Activated T-helper 2 cell treated with anti-CD3 and anti-CD28 coated beads, Interferon-gamma antibody, Interleukin-2, Interleukin-4, amounts not matched to agents 10 μg/mL and 5 μg/mL and 100 μg/mL, durations not matched to agents 14 hours and 24 hours and 36 hours (primary cell): Measurements from ENCODE around the gene WWC2. TPM values are rescaled to one million over a fixed set of nuclear protein-coding genes. Genes with fewer than 3 reads are reported as not detected.

Source experiments
- DNase-seq: peaks from one replicate; pipeline ENCODE4 v3.0.0; 2021; ENCODE audit warnings: low spot score
- H3K27ac Mint-ChIP-seq: one replicate; pipeline ENCODE4 v1.8.0; 2021; ENCODE audit warnings: mixed read lengths
- H3K27me3 Mint-ChIP-seq: one replicate; pipeline ENCODE4 v1.8.0; 2021; ENCODE audit warnings: low read depth, mixed read lengths
- H3K36me3 Mint-ChIP-seq: one replicate; pipeline ENCODE4 v1.8.0; 2021; ENCODE audit warnings: low read depth, mixed read lengths
- H3K4me1 Mint-ChIP-seq: one replicate; pipeline ENCODE4 v1.8.0; 2021; ENCODE audit warnings: low read depth, mixed read lengths
- H3K4me3 Mint-ChIP-seq: one replicate; pipeline ENCODE4 v1.8.0; 2021; ENCODE audit warnings: low read depth, mild to moderate bottlenecking, moderate library complexity, mixed read lengths
- H3K9me3 Mint-ChIP-seq: one replicate; pipeline ENCODE4 v1.8.0; 2021; ENCODE audit warnings: mixed read lengths
- intact Hi-C: fragments of 100-400 bp; cut with micrococcal nuclease; formaldehyde crosslinking; loops from one replicate; pipeline ENCODE4 v1.15.1; 2023
- total RNA-seq: library from RNA; stranded (reverse); gene quantifications from 2 replicates; pipeline ENCODE4 v1.2.3, GENCODE V29; 2022

The WWC2 gene
- total RNA-seq: 0.50 and 0.55 TPM in 2 replicates

DNA sequence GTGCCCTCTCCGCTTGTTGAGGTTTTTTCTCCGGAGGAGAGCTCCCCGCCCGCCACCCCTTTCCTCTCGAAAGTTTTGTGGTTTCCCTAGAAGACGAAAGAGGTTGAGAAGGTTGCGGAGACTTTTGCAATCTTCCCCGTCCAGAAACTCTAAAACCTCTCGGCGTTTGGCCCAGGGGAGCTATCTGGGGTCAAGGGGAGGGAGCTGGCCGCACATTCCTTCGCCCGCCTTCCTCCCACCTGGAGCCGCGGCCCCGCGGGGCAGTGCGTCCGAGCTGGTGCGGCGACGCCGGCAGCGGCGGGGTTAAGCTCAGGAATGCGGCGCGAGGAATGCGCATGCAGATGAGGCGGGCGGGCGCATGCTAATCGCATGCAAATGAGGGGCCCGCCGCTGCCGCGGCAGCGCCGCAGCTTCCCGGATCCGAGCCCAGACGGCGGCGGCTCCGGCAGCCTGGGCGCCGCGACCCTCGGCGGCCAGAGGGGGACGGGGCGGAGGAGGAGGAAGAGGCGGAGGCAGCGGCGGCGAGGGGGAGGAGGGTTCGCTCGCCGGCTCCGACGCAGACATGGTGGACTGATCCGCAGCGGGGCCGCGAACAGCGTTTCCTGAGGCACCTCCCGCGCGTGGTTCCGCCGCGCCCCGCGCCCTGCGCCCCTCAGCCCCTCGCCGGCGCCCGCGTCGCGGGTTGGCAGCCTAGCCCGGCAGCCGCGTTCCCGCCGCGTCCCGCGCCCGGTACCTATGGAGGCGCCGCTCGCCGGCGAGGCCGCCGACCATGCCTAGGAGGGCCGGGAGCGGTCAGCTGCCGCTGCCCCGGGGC lies at the start of gene WWC2:
TSS of gene WWC2 (plus strand) at position 535 of the 814 bp plus-strand sequence. CDS start at position 770, 235 bp downstream.
- Mint-ChIP-seq H3K4me3 (peak within 1 kb of the TSS; percentile 21), H3K36me3 (no peaks in the 10 kb centered on the region), H3K27ac (no peak within 1 kb of the TSS), H3K9me3 (no peaks in the 10 kb centered on the region), H3K4me1 (no peaks in the 10 kb centered on the region), H3K27me3 (peaks cover 57% of the 10 kb centered on the region)
- DNase-seq: peak; percentile 25
- intact Hi-C loops: loop anchor here (10.0 kb wide), 1 partner anchor 954 kb away; no protein-coding TSS in a partner anchor

DNA sequence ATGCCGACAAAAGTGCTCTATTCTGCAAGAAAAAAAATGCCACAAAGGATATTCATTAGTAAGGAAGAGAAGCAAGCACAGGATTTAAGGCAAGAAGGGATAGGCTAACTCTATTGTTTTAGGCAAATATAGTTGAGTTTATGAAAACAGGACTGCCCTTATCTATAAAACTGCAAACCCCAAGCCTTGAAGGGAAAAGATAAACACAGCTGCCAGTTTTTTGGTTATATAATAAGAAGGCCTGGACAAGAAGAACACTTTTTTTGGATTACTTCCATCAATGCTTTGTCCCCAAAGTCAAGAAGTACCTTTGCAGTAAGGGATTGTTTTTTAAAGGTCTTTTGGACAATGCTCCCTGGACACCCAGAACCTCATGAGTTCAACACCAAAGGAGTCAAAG lies 45.4 kb upstream of the WWC2 start:
- Mint-ChIP-seq H3K36me3 (no peaks in the 10 kb centered on the region), H3K4me3 (no peak overlapping the region), H3K27me3 (peaks cover 12% of the 10 kb centered on the region), H3K9me3 (no peaks in the 10 kb centered on the region), H3K4me1 (no peaks in the 10 kb centered on the region), H3K27ac (no peak overlapping the region)
- DNase-seq: no peak
- intact Hi-C loops: no loop called here

DNA sequence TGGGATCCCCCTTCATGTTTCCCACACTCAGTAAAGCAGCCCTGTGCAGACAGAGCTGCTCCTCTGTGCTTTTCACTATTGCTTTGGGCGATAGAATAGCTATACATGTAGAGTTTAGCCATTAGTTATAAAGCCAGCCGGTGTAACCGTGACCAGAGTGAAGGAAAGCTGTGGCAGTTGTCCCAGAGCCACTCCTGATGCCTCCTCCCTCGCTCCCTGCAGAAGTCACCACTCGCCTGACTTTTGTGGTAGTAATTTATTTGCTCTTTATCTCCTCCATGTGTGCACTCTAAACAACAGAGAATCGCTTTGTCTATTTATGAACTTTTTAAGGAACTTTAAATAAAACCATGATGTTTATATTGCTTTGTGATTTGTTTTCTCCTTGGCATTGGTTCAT lies 41.8 kb upstream of the WWC2 start:
- H3K36me3 Mint-ChIP-seq: no peaks in the 10 kb centered on the region
- H3K9me3 Mint-ChIP-seq: no peaks in the 10 kb centered on the region
- no peaks in the 10 kb centered on the region for H3K4me1 Mint-ChIP-seq
- no peak overlapping the region for H3K4me3 Mint-ChIP-seq
- peaks cover 8% of the 10 kb centered on the region for H3K27me3 Mint-ChIP-seq
- no peak for DNase-seq
- intact Hi-C loops: no loop called here
- H3K27ac Mint-ChIP-seq: no peak overlapping the region

DNA sequence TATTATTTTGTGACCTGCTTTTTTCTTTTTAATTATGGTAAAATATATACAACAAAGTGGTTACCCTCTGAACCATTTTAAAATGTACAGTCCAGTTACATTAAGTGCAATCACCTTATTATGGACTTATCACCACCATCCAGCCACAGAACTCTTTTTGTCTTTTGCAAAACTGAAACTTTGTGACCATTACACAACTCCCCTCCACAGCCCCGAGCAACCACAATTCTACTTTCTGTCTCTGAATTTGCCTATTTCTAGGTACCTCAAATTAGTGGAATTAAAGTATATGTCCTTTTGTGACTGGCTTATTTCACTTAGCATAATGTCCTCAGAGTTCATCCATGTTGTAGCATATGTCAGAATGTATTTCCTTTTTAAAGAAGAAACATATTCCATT lies 39.3 kb upstream of the WWC2 start:
- Mint-ChIP-seq H3K36me3 (no peaks in the 10 kb centered on the region), H3K4me1 (no peaks in the 10 kb centered on the region), H3K9me3 (no peaks in the 10 kb centered on the region), H3K27ac (no peak overlapping the region), H3K4me3 (no peak overlapping the region), H3K27me3 (peaks cover 4% of the 10 kb centered on the region)
- DNase-seq: no peak
- intact Hi-C loops: no loop called here

DNA sequence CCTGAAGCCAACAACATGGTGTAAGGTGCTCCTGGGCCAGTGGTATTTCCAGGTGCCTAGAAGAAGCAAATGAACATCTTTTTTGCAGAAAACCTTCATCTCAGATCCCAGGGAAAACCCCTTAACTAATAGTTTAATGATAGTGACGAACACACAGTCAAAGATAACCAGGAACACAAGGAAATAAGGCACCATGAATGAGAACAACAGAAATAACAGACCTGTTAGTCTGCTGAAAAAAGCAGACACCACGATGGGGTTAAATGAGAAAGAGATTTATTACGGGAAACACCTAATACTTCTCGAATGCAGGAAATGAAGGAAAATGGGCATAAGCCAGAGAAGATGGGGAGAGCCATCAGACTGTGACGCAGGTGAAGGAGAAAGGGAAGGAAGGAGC lies 30.6 kb upstream of the WWC2 start:
- H3K27me3 Mint-ChIP-seq: peaks cover 4% of the 10 kb centered on the region
- intact Hi-C loops: no loop called here
- no peaks in the 10 kb centered on the region for H3K4me1 Mint-ChIP-seq
- no peak overlapping the region for H3K27ac Mint-ChIP-seq
- H3K4me3 Mint-ChIP-seq: no peak overlapping the region
- H3K36me3 Mint-ChIP-seq: no peaks in the 10 kb centered on the region
- DNase-seq: no peak
- H3K9me3 Mint-ChIP-seq: no peaks in the 10 kb centered on the region

DNA sequence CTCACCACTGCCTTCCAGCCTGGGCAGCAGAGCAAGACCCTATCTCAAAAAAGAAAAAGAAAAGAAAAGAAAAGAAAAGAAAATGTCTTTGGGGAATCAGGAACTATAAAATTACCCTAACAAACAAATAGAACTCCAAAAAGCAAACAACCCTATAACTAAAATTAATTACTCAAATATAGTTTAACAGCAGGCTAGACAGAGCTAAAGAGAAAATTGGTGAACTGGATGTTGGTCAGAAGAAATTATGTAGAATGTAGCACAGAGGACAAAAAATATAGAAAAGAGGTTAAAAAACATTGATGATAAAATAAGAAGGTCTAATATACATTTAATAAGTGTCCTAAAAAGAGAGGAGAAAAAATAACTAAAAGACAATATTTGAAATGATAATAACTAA lies 27.8 kb upstream of the WWC2 start:
- Mint-ChIP-seq H3K4me1 (no peaks in the 10 kb centered on the region), H3K27ac (no peak overlapping the region), H3K27me3 (peaks cover 18% of the 10 kb centered on the region), H3K36me3 (no peaks in the 10 kb centered on the region), H3K9me3 (no peaks in the 10 kb centered on the region), H3K4me3 (no peak overlapping the region)
- intact Hi-C loops: no loop called here
- no peak for DNase-seq

DNA sequence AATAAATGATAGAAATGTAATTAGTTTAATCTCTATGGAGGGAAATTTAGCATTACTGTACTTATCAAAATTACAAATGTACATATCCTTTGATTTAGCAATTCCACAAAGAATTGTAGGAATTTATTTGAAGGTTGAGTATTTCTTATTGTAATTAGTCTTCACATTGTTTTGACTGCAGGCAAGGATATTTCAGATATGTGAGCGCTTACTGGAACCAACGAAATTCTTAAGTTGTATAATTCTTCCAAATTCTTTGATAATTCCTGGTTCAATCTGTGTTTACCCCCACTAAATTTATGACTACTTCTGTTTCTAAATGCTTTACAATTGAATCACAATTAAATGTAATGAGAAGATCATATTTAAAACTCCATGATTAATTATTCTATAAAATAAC lies 26.9 kb upstream of the WWC2 start:
- intact Hi-C loops: no loop called here
- no peaks in the 10 kb centered on the region for H3K4me1 Mint-ChIP-seq
- DNase-seq: no peak
- H3K36me3 Mint-ChIP-seq: no peaks in the 10 kb centered on the region
- no peak overlapping the region for H3K27ac Mint-ChIP-seq
- no peaks in the 10 kb centered on the region for H3K9me3 Mint-ChIP-seq
- peaks cover 18% of the 10 kb centered on the region for H3K27me3 Mint-ChIP-seq
- no peak overlapping the region for H3K4me3 Mint-ChIP-seq

DNA sequence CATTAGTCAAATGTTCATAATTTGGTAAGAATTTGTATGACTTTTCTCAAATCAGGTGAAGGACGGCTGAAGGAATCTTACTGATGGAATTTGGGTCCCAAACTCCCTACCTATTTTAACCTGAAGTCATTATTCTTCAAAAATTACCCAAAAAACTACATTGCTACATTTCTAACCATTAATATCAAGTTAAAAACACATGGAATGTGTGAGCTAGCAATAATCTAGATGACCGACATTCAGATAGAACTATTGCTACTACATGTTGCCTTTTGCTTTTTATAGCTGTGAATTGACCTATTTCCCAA lies 25.3 kb upstream of the WWC2 start:
- no peaks in the 10 kb centered on the region for H3K36me3 Mint-ChIP-seq
- no peak for DNase-seq
- no peak overlapping the region for H3K4me3 Mint-ChIP-seq
- intact Hi-C loops: loop anchor here (1.0 kb wide), 2 partner anchors 135 to 189 kb away; no protein-coding TSS in a partner anchor
- no peaks in the 10 kb centered on the region for H3K4me1 Mint-ChIP-seq
- peaks cover 18% of the 10 kb centered on the region for H3K27me3 Mint-ChIP-seq
- H3K27ac Mint-ChIP-seq: no peak overlapping the region
- no peaks in the 10 kb centered on the region for H3K9me3 Mint-ChIP-seq

DNA sequence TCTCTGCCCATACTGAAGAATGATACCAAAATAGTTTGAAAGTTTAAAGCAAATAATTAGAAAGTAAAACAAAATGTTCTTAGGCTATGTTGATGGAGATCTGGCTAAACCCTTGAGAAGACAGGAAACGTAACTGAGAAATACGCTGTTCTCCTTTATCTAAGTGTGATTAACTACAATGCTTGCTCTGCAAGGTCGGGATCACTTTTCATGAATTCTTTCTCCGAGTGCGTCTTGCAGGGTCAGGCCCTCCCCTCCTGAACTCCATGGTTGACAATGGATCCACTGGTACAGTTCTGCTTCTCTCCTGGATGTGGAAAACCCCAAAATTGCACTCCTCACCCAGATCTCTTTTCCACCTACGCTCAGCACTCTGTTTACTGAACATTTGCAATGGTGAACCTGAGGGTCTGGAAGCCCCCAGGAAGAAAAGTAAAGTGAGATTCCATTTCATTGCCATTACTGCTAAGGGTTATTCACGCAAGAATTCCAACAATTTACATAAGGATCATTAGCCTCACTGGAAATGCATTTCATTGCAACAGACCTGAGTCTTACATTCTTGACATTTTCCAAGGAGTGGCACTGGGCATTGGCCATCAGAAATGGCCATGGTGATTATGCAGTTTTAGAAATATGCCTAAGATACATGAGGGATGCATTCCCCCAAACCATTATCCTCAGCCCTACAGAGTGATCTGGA lies 24.6 kb upstream of the WWC2 start:
- Mint-ChIP-seq H3K4me1 (no peaks in the 10 kb centered on the region), H3K4me3 (no peak overlapping the region), H3K36me3 (no peaks in the 10 kb centered on the region), H3K9me3 (no peaks in the 10 kb centered on the region), H3K27ac (no peak overlapping the region), H3K27me3 (peaks cover 18% of the 10 kb centered on the region)
- intact Hi-C loops: no loop called here
- no peak for DNase-seq

DNA sequence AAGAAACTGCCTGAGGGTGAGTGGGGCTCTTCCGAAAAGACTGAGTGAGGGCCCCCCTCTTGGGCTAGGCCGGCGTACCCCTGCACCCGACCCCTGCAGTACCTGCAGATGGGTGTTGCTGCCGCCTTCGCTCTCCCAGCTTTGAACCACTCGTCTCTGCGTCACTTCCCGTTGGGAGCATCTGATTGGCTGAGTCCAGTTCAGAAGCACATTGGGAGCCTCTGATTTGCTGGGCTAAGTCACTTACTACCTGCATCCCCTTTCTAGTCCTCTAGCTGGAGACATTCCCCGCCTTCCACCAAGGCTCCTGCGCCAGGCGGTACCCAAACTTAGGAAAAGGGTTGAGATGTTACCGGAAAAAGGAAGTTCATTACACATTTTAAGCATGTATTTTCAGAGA lies 20.4 kb upstream of the WWC2 start:
- no peaks in the 10 kb centered on the region for H3K36me3 Mint-ChIP-seq
- H3K27me3 Mint-ChIP-seq: peaks cover 15% of the 10 kb centered on the region
- H3K4me1 Mint-ChIP-seq: no peaks in the 10 kb centered on the region
- intact Hi-C loops: no loop called here
- H3K4me3 Mint-ChIP-seq: no peak overlapping the region
- H3K27ac Mint-ChIP-seq: no peak overlapping the region
- no peaks in the 10 kb centered on the region for H3K9me3 Mint-ChIP-seq
- DNase-seq: no peak

DNA sequence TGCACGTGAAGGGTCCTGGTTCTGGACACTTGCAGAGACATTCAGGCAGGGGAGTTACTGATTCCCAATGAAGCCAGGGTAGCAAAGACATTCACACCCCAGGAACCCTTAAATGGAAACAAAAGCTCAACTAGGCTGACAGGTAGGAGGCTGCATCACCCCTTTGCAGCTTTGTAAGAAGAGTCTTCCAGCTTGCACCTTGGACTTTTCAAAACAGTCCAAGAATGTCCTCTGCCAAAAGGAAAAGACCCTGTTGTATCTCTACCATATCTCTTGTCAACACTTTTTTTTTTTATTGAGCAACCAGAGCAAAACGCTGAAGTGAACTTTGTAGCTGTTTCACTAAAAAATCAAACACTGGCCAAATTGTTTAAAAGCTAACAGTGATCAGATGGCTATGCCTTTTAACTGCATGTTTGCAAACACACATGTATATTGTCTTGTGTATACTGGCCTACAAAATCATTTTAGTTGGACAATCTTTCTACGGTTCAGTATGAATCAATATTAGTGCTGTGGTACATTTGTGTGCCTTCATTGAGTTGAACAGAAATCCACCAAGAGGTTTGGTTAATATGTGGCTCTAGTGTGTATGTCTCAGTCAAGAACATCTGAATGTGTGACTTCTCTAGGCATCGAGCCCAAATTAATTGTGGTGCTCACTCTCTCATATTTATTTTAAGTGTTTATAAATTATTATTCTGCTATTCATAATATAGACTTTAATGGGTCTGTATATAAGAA lies 18.5 kb upstream of the WWC2 start:
- no peak for DNase-seq
- Mint-ChIP-seq H3K9me3 (no peaks in the 10 kb centered on the region), H3K36me3 (no peaks in the 10 kb centered on the region), H3K4me1 (no peaks in the 10 kb centered on the region), H3K27me3 (peaks cover 7% of the 10 kb centered on the region), H3K4me3 (no peak overlapping the region), H3K27ac (no peak overlapping the region)
- intact Hi-C loops: no loop called here

DNA sequence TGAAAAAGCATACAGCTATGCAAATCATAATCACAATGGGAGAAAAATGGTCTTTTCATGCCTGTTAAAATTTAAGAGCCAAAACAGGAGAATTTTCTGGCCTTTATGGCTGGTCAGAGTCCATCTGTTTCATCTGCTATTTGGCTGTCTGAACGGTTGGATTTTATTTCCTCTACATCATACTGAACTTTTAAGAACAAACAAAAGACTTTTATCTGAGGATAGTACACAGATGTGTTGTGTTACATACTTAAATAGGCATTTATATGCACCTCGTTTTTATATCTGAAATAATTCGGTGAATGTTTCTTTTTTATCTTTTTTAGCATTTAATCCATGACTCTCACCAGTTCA lies 18.0 kb upstream of the WWC2 start:
- Mint-ChIP-seq H3K27me3 (peaks cover 4% of the 10 kb centered on the region), H3K27ac (no peak overlapping the region), H3K36me3 (no peaks in the 10 kb centered on the region), H3K4me1 (no peaks in the 10 kb centered on the region), H3K4me3 (no peak overlapping the region), H3K9me3 (no peaks in the 10 kb centered on the region)
- DNase-seq: no peak
- intact Hi-C loops: no loop called here

DNA sequence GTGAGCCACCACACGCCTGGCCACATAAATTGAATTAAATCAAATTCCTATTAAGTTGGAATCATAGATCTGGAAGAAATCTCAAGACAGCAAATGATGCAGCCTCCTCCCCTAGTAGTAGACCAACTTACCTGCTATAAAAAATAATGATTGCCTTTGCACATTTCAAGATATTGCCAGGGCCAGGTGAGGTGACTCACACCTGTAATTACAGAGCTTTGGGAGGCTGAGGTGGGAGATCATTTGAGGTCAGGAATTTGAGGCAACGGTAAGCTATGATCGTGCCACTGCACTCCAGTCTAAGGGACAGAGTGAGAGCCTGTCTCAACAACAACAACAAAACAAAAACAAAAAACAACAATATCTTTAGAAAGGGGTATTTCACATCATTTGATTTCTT lies 17.0 kb upstream of the WWC2 start:
- no peaks in the 10 kb centered on the region for H3K4me1 Mint-ChIP-seq
- no peak overlapping the region for H3K27ac Mint-ChIP-seq
- no peaks in the 10 kb centered on the region for H3K36me3 Mint-ChIP-seq
- intact Hi-C loops: no loop called here
- no peaks in the 10 kb centered on the region for H3K9me3 Mint-ChIP-seq
- no peak overlapping the region for H3K4me3 Mint-ChIP-seq
- DNase-seq: no peak
- peaks cover 4% of the 10 kb centered on the region for H3K27me3 Mint-ChIP-seq
